SK-N-SH treated with all-trans-retinoic acid at 6 μM for 48 hours (cell line): ENCODE measurements around the gene C1QC.

Experiments
- ATAC-seq: fragments of 200-7000 bp; cut with Tn5 transposase; 3 replicates; pipeline ENCODE4 v1.9.1; 2020; ENCODE audit warnings: mild to moderate bottlenecking, moderate library complexity
- ARNTL ChIP-seq: fragments of 450-650 bp; formaldehyde crosslinking; IDR thresholded peaks from 2 replicates; pipeline ENCODE4 v1.5.0; 2020; ENCODE audit warnings: low read depth, mild to moderate bottlenecking, moderate library complexity, borderline replicate concordance
- BACH2 ChIP-seq: fragments of 250-450 bp; sonication (Bioruptor Pico); IDR thresholded peaks from 2 replicates; pipeline ENCODE4 v1.9.0; 2021; ENCODE audit warnings: mild to moderate bottlenecking, borderline replicate concordance
- ESRRG ChIP-seq: fragments of 250-450 bp; sonication (Bioruptor Pico); IDR thresholded peaks from 2 replicates; pipeline ENCODE4 v1.6.1; 2021; ENCODE audit warnings: mild to moderate bottlenecking
- GLIS3 ChIP-seq: fragments of 250-450 bp; sonication (Bioruptor Pico); IDR thresholded peaks from 2 replicates; pipeline ENCODE4 v1.5.0; 2020; ENCODE audit warnings: mild to moderate bottlenecking, moderate library complexity
- ISL1 ChIP-seq: fragments of 250-450 bp; sonication (Bioruptor Pico); IDR thresholded peaks from 2 replicates; pipeline ENCODE4 v2.1.2; 2022; ENCODE audit warnings: mild to moderate bottlenecking, moderate library complexity
- OSR1 ChIP-seq: fragments of 250-450 bp; sonication (Bioruptor Pico); IDR thresholded peaks from 2 replicates; pipeline ENCODE4 v1.8.0; 2022; ENCODE audit warnings: moderate library complexity, mild to moderate bottlenecking, inconsistent platforms
- RARB ChIP-seq: fragments of 250-450 bp; sonication (Bioruptor Pico); IDR thresholded peaks from 2 replicates; pipeline ENCODE4 v1.8.0; 2021; ENCODE audit warnings: mild to moderate bottlenecking, moderate library complexity
- SNAI2 ChIP-seq: fragments of 250-450 bp; sonication (Bioruptor Pico); IDR thresholded peaks from 2 replicates; pipeline ENCODE4 v1.5.0; 2020; ENCODE audit warnings: mild to moderate bottlenecking, moderate library complexity
- TCF4 ChIP-seq: fragments of 250-450 bp; sonication (Bioruptor Pico); IDR thresholded peaks from 2 replicates; pipeline ENCODE4 v1.8.0; 2021; ENCODE audit warnings: mild to moderate bottlenecking, moderate library complexity, borderline replicate concordance
- TOX ChIP-seq: fragments of 250-450 bp; sonication (Bioruptor Pico); IDR thresholded peaks from 2 replicates; pipeline ENCODE4 v1.8.0; 2021; ENCODE audit warnings: mild to moderate bottlenecking, moderate library complexity, borderline replicate concordance
- ZC3H10 ChIP-seq: fragments of 250-450 bp; sonication (Bioruptor Pico); IDR thresholded peaks from 2 replicates; pipeline ENCODE4 v1.5.1; 2021; ENCODE audit warnings: mild to moderate bottlenecking, moderate library complexity
- ZFP3 ChIP-seq: fragments of 250-450 bp; sonication (Bioruptor Pico); IDR thresholded peaks from 2 replicates; pipeline ENCODE4 v1.5.0; 2020; ENCODE audit warnings: mild to moderate bottlenecking, moderate library complexity
- ZFP30 ChIP-seq: fragments of 450-650 bp; formaldehyde crosslinking; IDR thresholded peaks from 2 replicates; pipeline ENCODE4 v1.5.0; 2022; ENCODE audit warnings: mild to moderate bottlenecking, moderate library complexity
- ZNF565 ChIP-seq: fragments of 450-650 bp; formaldehyde crosslinking; conservative IDR thresholded peaks from 2 replicates; pipeline ENCODE4 v1.5.0; 2020; ENCODE audit warnings: low read depth, mild to moderate bottlenecking, moderate library complexity
- ZNF70 ChIP-seq: fragments of 450-650 bp; formaldehyde crosslinking; IDR thresholded peaks from 2 replicates; pipeline ENCODE4 v1.5.0; 2020; ENCODE audit warnings: mild to moderate bottlenecking, moderate library complexity
- ZNF8 ChIP-seq: fragments of 450-650 bp; formaldehyde crosslinking; IDR thresholded peaks from 2 replicates; pipeline ENCODE4 v1.5.0; 2020; ENCODE audit warnings: mild to moderate bottlenecking, moderate library complexity
- TF ChIP-seq, protein P1 (sequence below): fragments of 250-450 bp; sonication (Bioruptor Pico); IDR thresholded peaks from 2 replicates; pipeline ENCODE4 v1.5.0; 2020; ENCODE audit warnings: mild to moderate bottlenecking, moderate library complexity
- TF ChIP-seq, protein P2 (sequence below): fragments of 250-450 bp; sonication (Bioruptor Pico); IDR thresholded peaks from 2 replicates; pipeline ENCODE4 v1.5.1; 2020; ENCODE audit warnings: low read depth, mild to moderate bottlenecking, moderate library complexity
- TF ChIP-seq, protein P3 (sequence below): fragments of 250-450 bp; sonication (Bioruptor Pico); IDR thresholded peaks from 2 replicates; pipeline ENCODE4 v1.8.0; 2020; ENCODE audit warnings: mild to moderate bottlenecking, moderate library complexity, borderline replicate concordance
- TF ChIP-seq, protein P4 (sequence below): fragments of 250-450 bp; sonication (Bioruptor Pico); IDR thresholded peaks from 2 replicates; pipeline ENCODE4 v1.8.0; 2021; ENCODE audit warnings: low read depth, mild to moderate bottlenecking, moderate library complexity, borderline replicate concordance
- TF ChIP-seq, protein P5 (sequence below): fragments of 250-450 bp; sonication (Bioruptor Pico); IDR thresholded peaks from 2 replicates; pipeline ENCODE4 v1.5.1; 2021; ENCODE audit warnings: mild to moderate bottlenecking, moderate library complexity

The C1QC gene

DNA sequence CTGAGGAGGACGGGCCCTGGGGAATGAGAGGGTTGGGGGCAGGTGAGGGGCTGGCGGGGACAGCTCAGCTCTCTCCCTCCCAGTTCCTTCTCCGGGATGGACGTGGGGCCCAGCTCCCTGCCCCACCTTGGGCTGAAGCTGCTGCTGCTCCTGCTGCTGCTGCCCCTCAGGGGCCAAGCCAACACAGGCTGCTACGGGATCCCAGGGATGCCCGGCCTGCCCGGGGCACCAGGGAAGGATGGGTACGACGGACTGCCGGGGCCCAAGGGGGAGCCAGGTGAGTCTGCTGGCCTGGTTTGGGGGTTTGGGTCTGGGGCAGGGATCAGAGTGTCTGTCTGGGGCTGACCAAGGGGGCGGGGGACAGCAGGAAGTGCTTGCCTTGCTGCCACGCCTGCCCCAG lies 495 bp downstream of the C1QC start:
- TF ChIP-seq ZFP30 (CRISPR knock-in tag) (no peak), ESRRG (CRISPR knock-in tag) (no peak), ARNTL (no peak), ISL1 (no peak), ZNF8 (CRISPR knock-in tag) (no peak), RARB (CRISPR knock-in tag) (no peak), BACH2 (no peak), ZFP3 (CRISPR knock-in tag) (no peak), OSR1 (no peak), GLIS3 (CRISPR knock-in tag) (no peak), ZNF70 (no peak), SNAI2 (CRISPR knock-in tag) (no peak), TCF4 (CRISPR knock-in tag) (no peak), ZNF565 (CRISPR knock-in tag) (no peak)
- TF ChIP-seq, protein P1, sequence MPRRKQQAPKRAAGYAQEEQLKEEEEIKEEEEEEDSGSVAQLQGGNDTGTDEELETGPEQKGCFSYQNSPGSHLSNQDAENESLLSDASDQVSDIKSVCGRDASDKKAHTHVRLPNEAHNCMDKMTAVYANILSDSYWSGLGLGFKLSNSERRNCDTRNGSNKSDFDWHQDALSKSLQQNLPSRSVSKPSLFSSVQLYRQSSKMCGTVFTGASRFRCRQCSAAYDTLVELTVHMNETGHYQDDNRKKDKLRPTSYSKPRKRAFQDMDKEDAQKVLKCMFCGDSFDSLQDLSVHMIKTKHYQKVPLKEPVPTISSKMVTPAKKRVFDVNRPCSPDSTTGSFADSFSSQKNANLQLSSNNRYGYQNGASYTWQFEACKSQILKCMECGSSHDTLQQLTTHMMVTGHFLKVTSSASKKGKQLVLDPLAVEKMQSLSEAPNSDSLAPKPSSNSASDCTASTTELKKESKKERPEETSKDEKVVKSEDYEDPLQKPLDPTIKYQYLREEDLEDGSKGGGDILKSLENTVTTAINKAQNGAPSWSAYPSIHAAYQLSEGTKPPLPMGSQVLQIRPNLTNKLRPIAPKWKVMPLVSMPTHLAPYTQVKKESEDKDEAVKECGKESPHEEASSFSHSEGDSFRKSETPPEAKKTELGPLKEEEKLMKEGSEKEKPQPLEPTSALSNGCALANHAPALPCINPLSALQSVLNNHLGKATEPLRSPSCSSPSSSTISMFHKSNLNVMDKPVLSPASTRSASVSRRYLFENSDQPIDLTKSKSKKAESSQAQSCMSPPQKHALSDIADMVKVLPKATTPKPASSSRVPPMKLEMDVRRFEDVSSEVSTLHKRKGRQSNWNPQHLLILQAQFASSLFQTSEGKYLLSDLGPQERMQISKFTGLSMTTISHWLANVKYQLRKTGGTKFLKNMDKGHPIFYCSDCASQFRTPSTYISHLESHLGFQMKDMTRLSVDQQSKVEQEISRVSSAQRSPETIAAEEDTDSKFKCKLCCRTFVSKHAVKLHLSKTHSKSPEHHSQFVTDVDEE, result no peak
- TF ChIP-seq, protein P2, sequence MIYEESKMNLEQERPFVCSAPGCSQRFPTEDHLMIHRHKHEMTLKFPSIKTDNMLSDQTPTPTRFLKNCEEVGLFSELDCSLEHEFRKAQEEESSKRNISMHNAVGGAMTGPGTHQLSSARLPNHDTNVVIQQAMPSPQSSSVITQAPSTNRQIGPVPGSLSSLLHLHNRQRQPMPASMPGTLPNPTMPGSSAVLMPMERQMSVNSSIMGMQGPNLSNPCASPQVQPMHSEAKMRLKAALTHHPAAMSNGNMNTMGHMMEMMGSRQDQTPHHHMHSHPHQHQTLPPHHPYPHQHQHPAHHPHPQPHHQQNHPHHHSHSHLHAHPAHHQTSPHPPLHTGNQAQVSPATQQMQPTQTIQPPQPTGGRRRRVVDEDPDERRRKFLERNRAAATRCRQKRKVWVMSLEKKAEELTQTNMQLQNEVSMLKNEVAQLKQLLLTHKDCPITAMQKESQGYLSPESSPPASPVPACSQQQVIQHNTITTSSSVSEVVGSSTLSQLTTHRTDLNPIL, result no peak
- TF ChIP-seq, protein P3, sequence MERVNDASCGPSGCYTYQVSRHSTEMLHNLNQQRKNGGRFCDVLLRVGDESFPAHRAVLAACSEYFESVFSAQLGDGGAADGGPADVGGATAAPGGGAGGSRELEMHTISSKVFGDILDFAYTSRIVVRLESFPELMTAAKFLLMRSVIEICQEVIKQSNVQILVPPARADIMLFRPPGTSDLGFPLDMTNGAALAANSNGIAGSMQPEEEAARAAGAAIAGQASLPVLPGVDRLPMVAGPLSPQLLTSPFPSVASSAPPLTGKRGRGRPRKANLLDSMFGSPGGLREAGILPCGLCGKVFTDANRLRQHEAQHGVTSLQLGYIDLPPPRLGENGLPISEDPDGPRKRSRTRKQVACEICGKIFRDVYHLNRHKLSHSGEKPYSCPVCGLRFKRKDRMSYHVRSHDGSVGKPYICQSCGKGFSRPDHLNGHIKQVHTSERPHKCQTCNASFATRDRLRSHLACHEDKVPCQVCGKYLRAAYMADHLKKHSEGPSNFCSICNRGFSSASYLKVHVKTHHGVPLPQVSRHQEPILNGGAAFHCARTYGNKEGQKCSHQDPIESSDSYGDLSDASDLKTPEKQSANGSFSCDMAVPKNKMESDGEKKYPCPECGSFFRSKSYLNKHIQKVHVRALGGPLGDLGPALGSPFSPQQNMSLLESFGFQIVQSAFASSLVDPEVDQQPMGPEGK (CRISPR knock-in tag), result no peak
- TF ChIP-seq, protein P4, sequence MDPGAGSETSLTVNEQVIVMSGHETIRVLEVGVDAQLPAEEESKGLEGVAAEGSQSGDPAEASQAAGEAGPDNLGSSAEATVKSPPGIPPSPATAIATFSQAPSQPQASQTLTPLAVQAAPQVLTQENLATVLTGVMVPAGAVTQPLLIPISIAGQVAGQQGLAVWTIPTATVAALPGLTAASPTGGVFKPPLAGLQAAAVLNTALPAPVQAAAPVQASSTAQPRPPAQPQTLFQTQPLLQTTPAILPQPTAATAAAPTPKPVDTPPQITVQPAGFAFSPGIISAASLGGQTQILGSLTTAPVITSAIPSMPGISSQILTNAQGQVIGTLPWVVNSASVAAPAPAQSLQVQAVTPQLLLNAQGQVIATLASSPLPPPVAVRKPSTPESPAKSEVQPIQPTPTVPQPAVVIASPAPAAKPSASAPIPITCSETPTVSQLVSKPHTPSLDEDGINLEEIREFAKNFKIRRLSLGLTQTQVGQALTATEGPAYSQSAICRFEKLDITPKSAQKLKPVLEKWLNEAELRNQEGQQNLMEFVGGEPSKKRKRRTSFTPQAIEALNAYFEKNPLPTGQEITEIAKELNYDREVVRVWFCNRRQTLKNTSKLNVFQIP (CRISPR knock-in tag), result no peak
- TF ChIP-seq, protein P5, sequence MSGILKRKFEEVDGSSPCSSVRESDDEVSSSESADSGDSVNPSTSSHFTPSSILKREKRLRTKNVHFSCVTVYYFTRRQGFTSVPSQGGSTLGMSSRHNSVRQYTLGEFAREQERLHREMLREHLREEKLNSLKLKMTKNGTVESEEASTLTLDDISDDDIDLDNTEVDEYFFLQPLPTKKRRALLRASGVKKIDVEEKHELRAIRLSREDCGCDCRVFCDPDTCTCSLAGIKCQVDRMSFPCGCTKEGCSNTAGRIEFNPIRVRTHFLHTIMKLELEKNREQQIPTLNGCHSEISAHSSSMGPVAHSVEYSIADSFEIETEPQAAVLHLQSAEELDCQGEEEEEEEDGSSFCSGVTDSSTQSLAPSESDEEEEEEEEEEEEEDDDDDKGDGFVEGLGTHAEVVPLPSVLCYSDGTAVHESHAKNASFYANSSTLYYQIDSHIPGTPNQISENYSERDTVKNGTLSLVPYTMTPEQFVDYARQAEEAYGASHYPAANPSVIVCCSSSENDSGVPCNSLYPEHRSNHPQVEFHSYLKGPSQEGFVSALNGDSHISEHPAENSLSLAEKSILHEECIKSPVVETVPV (CRISPR knock-in tag), result no peak
- ATAC-seq, result no peak

DNA sequence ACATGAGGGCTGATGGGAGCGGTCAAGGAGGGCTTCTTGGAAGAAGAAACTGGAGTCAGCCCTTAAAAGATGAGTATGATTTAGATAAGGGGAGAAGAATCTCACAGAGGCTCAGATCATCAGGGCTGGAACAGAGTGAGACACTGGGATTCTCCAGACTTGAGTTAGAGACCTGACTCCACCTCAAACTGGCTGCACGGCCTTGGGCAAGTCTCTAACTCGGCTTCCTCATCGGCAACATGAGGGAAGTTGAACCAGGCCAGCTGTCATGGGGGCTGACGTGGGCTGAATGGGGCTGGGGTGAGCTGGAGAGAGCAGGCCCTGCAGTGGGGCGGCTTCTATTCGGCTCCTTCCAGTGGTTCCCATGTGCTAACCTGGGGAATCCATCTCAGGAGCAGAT lies 2.5 kb downstream of the C1QC start:
- ATAC-seq, result no peak
- no peak for TF ChIP-seq ZNF565 (CRISPR knock-in tag)
- TF ChIP-seq ZNF70, result no peak
- no peak for TF ChIP-seq TOX (CRISPR knock-in tag)
- no peak for TF ChIP-seq ISL1
- no peak for TF ChIP-seq ZFP3 (CRISPR knock-in tag)
- no peak for TF ChIP-seq ZNF8 (CRISPR knock-in tag)
- TF ChIP-seq, protein P4 (CRISPR knock-in tag), result no peak
- TF ChIP-seq ESRRG (CRISPR knock-in tag), result no peak
- TF ChIP-seq, protein P2, result no peak
- no peak for TF ChIP-seq ARNTL
- no peak for TF ChIP-seq SNAI2 (CRISPR knock-in tag)
- TF ChIP-seq, protein P1, result no peak
- TF ChIP-seq ZFP30 (CRISPR knock-in tag), result no peak
- TF ChIP-seq TCF4 (CRISPR knock-in tag), result no peak
- no peak for TF ChIP-seq ZC3H10
- no peak for TF ChIP-seq OSR1
- TF ChIP-seq, protein P3 (CRISPR knock-in tag), result no peak
